ACC112 (cell line): ENCODE measurements around the gene TRPV5.

Experiments
- H2AFZ ChIP-seq: fragments of 200-600 bp; sonication (generic); one replicate; pipeline ENCODE4 v1.6.0; 2017; ENCODE audit warnings: antibody characterized with exemption, low read length; ENCODE audit not compliant: unreplicated experiment
- H3K27ac ChIP-seq: fragments of 200-600 bp; sonication (generic); 2 replicates; pipeline ENCODE4 v1.5.1; 2014; ENCODE audit warnings: low read depth, mild to moderate bottlenecking, antibody characterized with exemption, low read length, moderate library complexity
- H3K27me3 ChIP-seq: fragments of 200-600 bp; sonication (generic); 2 replicates; pipeline ENCODE4 v1.6.1; 2014; ENCODE audit warnings: mild to moderate bottlenecking, antibody characterized with exemption, low read length, moderate library complexity, mixed read lengths; ENCODE audit not compliant: insufficient read depth
- H3K36me3 ChIP-seq: fragments of 200-600 bp; sonication (generic); 2 replicates; pipeline ENCODE4 v1.6.1; 2016; ENCODE audit warnings: mild to moderate bottlenecking, antibody characterized with exemption, low read length, moderate library complexity, mixed read lengths; ENCODE audit not compliant: insufficient read depth
- H3K4me1 ChIP-seq: fragments of 200-600 bp; sonication (generic); one replicate; pipeline ENCODE4 v1.6.1; 2016; ENCODE audit warnings: low read length, mixed read lengths; ENCODE audit not compliant: insufficient read depth, unreplicated experiment, control insufficient read depth
- H3K4me3 ChIP-seq: fragments of 200-600 bp; sonication (generic); 2 replicates; pipeline ENCODE4 v1.5.1; 2014; ENCODE audit warnings: mild to moderate bottlenecking, low read depth, low read length
- H3K79me2 ChIP-seq: fragments of 200-600 bp; sonication (generic); one replicate; pipeline ENCODE4 v1.6.0; 2016; ENCODE audit warnings: low read length; ENCODE audit not compliant: control insufficient read depth, unreplicated experiment, insufficient read depth

The TRPV5 gene

GRCh38 chr7:142910031-142910433 is 23.5 kb downstream of the TRPV5 start:
- H2AFZ ChIP-seq: no peak overlapping the region

GRCh38 chr7:142908921-142909890 is 24.3 kb downstream of the TRPV5 start:
- Histone ChIP-seq H2AFZ (no peak overlapping the region), H3K4me1 (no peaks in the 10 kb centered on the region), H3K4me3 (no peak overlapping the region), H3K27me3 (peaks cover 24% of the 10 kb centered on the region), H3K36me3 (no peaks in the 10 kb centered on the region), H3K79me2 (no peaks in the 10 kb centered on the region), H3K27ac (no peak overlapping the region)

More at GRCh38 chr7:142910031-142910433, 23.5 kb downstream of the TRPV5 start:
- Histone ChIP-seq H3K27ac (no peak overlapping the region), H3K79me2 (no peaks in the 10 kb centered on the region), H3K4me3 (no peak overlapping the region), H3K4me1 (no peaks in the 10 kb centered on the region), H3K27me3 (peaks cover 24% of the 10 kb centered on the region), H3K36me3 (no peaks in the 10 kb centered on the region)

DNA sequence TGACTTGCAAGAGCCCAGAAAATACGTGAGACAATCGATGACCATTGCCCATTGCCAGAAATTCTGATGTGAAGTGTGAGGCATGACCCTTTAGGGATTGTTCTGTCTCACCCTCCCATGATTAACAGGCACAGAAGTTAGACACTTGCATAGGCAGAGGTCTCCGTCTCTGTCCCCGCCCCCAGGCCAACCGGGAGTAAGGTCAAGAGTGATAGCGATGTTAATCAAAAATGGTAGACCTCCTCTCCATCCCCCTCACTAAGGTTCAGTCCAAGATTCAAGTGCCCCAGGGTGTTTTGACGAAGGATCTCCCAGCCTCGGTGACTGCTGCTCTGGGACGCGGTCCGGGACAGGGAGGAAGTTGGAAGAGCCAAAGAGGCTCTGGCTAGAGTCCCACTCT is 25.3 kb downstream of the TRPV5 start:
- Histone ChIP-seq H3K4me1 (no peaks in the 10 kb centered on the region), H3K27ac (no peak overlapping the region), H3K27me3 (peaks cover 24% of the 10 kb centered on the region), H3K36me3 (no peaks in the 10 kb centered on the region), H3K4me3 (no peak overlapping the region), H2AFZ (no peak overlapping the region), H3K79me2 (no peaks in the 10 kb centered on the region)

- H2AFZ ChIP-seq: no peak overlapping the region
- no peaks in the 10 kb centered on the region for H3K79me2 ChIP-seq
- H3K4me3 ChIP-seq: no peak overlapping the region
- H3K27me3 ChIP-seq: peaks cover 16% of the 10 kb centered on the region
- H3K36me3 ChIP-seq: no peaks in the 10 kb centered on the region
- H3K27ac ChIP-seq: no peak overlapping the region
- H3K4me1 ChIP-seq: no peaks in the 10 kb centered on the region
Observed at GRCh38 chr7:142906643-142907042, 26.9 kb downstream of the TRPV5 start.

- H3K4me1 ChIP-seq: no peaks in the 10 kb centered on the region
- no peaks in the 10 kb centered on the region for H3K36me3 ChIP-seq
- H2AFZ ChIP-seq: no peak overlapping the region
- no peaks in the 10 kb centered on the region for H3K79me2 ChIP-seq
- peaks cover 8% of the 10 kb centered on the region; the same call in 1 of the 2 replicates for H3K27me3 ChIP-seq
- H3K27ac ChIP-seq: no peak overlapping the region
- no peak overlapping the region for H3K4me3 ChIP-seq
Observed at GRCh38 chr7:142905759-142906158, 27.8 kb downstream of the TRPV5 start.

- H3K79me2 ChIP-seq: no peaks in the 10 kb centered on the region
- no peaks in the 10 kb centered on the region for H3K4me1 ChIP-seq
- peaks cover 10% of the 10 kb centered on the region; the same call in 1 of the 2 replicates for H3K27me3 ChIP-seq
- no peak overlapping the region for H3K4me3 ChIP-seq
- no peaks in the 10 kb centered on the region for H3K36me3 ChIP-seq
- no peak overlapping the region for H2AFZ ChIP-seq
- no peak overlapping the region for H3K27ac ChIP-seq
Observed at GRCh38 chr7:142904128-142904527, 29.4 kb downstream of the TRPV5 start.

- Histone ChIP-seq H3K36me3 (no peaks in the 10 kb centered on the region), H3K79me2 (no peaks in the 10 kb centered on the region), H3K27me3 (peaks cover 23% of the 10 kb centered on the region), H3K4me1 (no peaks in the 10 kb centered on the region), H3K27ac (no peak overlapping the region), H2AFZ (no peak overlapping the region), H3K4me3 (no peak overlapping the region)
Observed at GRCh38 chr7:142901426-142902259, 31.9 kb downstream of the TRPV5 start.

DNA sequence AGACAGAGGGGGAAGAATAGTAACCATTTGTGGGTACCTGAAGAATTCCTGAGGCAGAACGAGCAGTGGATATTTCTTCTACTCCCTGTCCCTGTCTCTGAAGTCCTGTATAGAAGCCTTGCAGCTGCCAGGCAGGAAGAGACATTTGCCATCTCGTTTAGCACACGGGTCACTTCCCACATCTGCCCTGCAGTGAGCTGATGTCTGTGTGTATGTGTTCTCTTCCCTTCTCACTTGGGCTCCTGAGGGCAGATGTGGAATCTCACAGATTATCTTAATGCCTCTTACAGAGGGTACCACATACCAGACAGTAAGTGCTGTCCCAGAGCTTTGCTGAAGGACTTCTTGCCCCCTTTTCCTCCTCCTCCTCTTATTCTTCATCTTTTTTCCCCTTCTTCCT is 33.9 kb downstream of the TRPV5 start:
- no peaks in the 10 kb centered on the region for H3K36me3 ChIP-seq
- no peaks in the 10 kb centered on the region for H3K79me2 ChIP-seq
- peaks cover 32% of the 10 kb centered on the region for H3K27me3 ChIP-seq
- H3K27ac ChIP-seq: no peak overlapping the region
- no peak overlapping the region for H3K4me3 ChIP-seq
- no peaks in the 10 kb centered on the region for H3K4me1 ChIP-seq
- no peak overlapping the region for H2AFZ ChIP-seq

GRCh38 chr7:142898377-142899170 is 35.0 kb downstream of the TRPV5 start:
- Histone ChIP-seq H3K4me1 (no peaks in the 10 kb centered on the region), H3K4me3 (no peak overlapping the region), H3K36me3 (no peaks in the 10 kb centered on the region), H2AFZ (no peak overlapping the region), H3K27ac (no peak overlapping the region), H3K79me2 (no peaks in the 10 kb centered on the region), H3K27me3 (peaks cover 35% of the 10 kb centered on the region)

GRCh38 chr7:142897691-142898090 is 35.9 kb downstream of the TRPV5 start:
- no peak overlapping the region for H2AFZ ChIP-seq
- H3K4me3 ChIP-seq: no peak overlapping the region
- peaks cover 41% of the 10 kb centered on the region for H3K27me3 ChIP-seq
- no peaks in the 10 kb centered on the region for H3K4me1 ChIP-seq
- H3K79me2 ChIP-seq: no peaks in the 10 kb centered on the region
- H3K27ac ChIP-seq: no peak overlapping the region
- no peaks in the 10 kb centered on the region for H3K36me3 ChIP-seq
